Suprapubic skin (tissue), 4 donors: ENCODE measurements around the gene VAMP5. TPM values are rescaled to one million over a fixed set of nuclear protein-coding genes. Genes with fewer than 3 reads are reported as not detected.
"Not testable (repeated sequence)": the region's sequence is repeated elsewhere in the genome, so short reads cannot be mapped to it uniquely, and the experiment has no call there.

Source experiments
- DNase-seq, 2 donors: peaks; one replicate each; pipeline ENCODE4 v3.0.0-alpha.2; 2019; ENCODE audit warnings: low spot score in 2 of 2
- H3K27ac ChIP-seq: fragments of 200-600 bp; sonication (generic); one replicate; pipeline ENCODE4 v1.5.1; 2019
- H3K27me3 ChIP-seq: fragments of 200-600 bp; sonication (generic); one replicate; pipeline ENCODE4 v1.5.1; 2019
- H3K36me3 ChIP-seq: fragments of 200-600 bp; sonication (generic); one replicate; pipeline ENCODE4 v1.5.1; 2019
- H3K4me1 ChIP-seq: fragments of 200-600 bp; sonication (generic); one replicate; pipeline ENCODE4 v1.5.1; 2019
- H3K4me3 ChIP-seq: fragments of 200-600 bp; sonication (generic); one replicate; pipeline ENCODE4 v1.5.1; 2019; ENCODE audit warnings: mild to moderate bottlenecking
- H3K9me3 ChIP-seq: fragments of 200-600 bp; sonication (generic); one replicate; pipeline ENCODE4 v1.5.1; 2019
- EP300 ChIP-seq: sonication (generic); formaldehyde crosslinking; IDR thresholded peaks from one replicate; pipeline ENCODE4 v1.6.1; 2017; ENCODE audit warnings: antibody characterized with exemption
- POLR2A ChIP-seq, 2 donors: fragments of 450-650 bp; IDR thresholded peaks; one replicate each; pipeline ENCODE4 v1.6.1; 2017; ENCODE audit warnings: antibody characterized with exemption in 2 of 2, mild to moderate bottlenecking in 2 of 2, moderate library complexity in 2 of 2
- POLR2AphosphoS5 ChIP-seq, 3 donors: sonication (generic); formaldehyde crosslinking; IDR thresholded peaks; one replicate each; pipeline ENCODE4 v1.6.1; 2017; ENCODE audit warnings: antibody characterized with exemption in 3 of 3
- WGBS: methylation state at CpG from one replicate; pipeline ENCODE4 v1.1.5; 2018; 5-methylcytosine and 5-hydroxymethylcytosine counted together
- total RNA-seq, 4 donors: library from RNA; depleted of rRNA; stranded (reverse); fragments of >200 nt; gene quantifications; one replicate each; pipeline ENCODE4 v1.1.0, GENCODE V29; 2016
- TF ChIP-seq, protein P1 (sequence below), 2 donors: fragments of 200-600 bp in 1 of 2; fragments of 450-650 bp in 1 of 2; sonication (generic) in 1 of 2; IDR thresholded peaks; one replicate each; pipeline ENCODE4 v1.5.1; 2016 to 2019; ENCODE audit warnings: antibody characterized with exemption in 2 of 2, mild to moderate bottlenecking in 1 of 2, moderate library complexity in 1 of 2

VAMP5 gene
- total RNA-seq, 4 donors from 2014 or later, result 7.9 to 24.1 (median 14.0) TPM

DNA sequence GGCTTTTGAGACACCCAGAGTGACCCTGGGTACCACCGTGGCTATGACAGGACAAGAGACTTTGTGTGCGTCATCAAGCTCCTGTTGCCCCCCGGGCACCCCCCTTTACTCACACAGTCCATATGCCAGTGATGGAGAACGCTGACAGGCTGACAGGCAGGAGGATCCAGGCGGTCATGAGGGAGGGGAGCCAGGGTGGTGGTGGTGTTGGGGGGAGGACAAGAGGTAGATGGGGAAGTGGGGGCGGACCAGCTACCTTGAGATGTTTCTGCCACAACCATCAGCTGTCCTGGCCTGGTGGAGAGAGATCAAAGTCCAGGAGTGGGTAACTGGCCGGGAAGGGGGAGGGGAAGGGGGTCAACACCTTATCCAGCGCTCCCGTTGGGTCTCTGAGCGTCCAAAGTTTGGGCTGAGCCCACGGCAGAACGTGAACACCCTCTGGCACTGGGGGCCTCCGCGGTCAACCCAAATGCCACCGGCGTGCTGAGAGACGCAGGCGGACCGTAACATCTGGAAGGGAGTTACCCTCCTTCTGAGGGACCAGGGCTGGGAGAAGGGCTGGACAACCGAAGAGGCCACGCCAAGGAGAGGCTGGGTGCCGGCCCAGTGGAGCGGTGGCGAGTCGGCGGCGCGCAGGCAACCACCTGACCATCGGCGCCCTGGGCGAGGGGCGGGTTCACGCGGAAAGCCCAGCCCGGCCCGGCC lies 17.7 kb downstream of the VAMP5 start:
- Histone ChIP-seq H3K27ac (peak overlapping the region; percentile 91), H3K27me3 (no peaks in the 10 kb centered on the region), H3K36me3 (peaks cover 35% of the 10 kb centered on the region), H3K4me3 (peak overlapping the region; percentile 79), H3K9me3 (no peaks in the 10 kb centered on the region), H3K4me1 (peaks cover 55% of the 10 kb centered on the region)
- peak; percentile 86 to 90 for DNase-seq
- WGBS, result 12% methylated on average over 10 of the region's 36 CpGs
- TF ChIP-seq POLR2A (IDR thresholded peaks at IDR 0.05) (no peak), EP300 (no peak), POLR2AphosphoS5 (IDR thresholded peaks at IDR 0.05) (no peak)
- TF ChIP-seq, protein P1, sequence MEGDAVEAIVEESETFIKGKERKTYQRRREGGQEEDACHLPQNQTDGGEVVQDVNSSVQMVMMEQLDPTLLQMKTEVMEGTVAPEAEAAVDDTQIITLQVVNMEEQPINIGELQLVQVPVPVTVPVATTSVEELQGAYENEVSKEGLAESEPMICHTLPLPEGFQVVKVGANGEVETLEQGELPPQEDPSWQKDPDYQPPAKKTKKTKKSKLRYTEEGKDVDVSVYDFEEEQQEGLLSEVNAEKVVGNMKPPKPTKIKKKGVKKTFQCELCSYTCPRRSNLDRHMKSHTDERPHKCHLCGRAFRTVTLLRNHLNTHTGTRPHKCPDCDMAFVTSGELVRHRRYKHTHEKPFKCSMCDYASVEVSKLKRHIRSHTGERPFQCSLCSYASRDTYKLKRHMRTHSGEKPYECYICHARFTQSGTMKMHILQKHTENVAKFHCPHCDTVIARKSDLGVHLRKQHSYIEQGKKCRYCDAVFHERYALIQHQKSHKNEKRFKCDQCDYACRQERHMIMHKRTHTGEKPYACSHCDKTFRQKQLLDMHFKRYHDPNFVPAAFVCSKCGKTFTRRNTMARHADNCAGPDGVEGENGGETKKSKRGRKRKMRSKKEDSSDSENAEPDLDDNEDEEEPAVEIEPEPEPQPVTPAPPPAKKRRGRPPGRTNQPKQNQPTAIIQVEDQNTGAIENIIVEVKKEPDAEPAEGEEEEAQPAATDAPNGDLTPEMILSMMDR (IDR thresholded peaks at IDR 0.05), result no peak

DNA sequence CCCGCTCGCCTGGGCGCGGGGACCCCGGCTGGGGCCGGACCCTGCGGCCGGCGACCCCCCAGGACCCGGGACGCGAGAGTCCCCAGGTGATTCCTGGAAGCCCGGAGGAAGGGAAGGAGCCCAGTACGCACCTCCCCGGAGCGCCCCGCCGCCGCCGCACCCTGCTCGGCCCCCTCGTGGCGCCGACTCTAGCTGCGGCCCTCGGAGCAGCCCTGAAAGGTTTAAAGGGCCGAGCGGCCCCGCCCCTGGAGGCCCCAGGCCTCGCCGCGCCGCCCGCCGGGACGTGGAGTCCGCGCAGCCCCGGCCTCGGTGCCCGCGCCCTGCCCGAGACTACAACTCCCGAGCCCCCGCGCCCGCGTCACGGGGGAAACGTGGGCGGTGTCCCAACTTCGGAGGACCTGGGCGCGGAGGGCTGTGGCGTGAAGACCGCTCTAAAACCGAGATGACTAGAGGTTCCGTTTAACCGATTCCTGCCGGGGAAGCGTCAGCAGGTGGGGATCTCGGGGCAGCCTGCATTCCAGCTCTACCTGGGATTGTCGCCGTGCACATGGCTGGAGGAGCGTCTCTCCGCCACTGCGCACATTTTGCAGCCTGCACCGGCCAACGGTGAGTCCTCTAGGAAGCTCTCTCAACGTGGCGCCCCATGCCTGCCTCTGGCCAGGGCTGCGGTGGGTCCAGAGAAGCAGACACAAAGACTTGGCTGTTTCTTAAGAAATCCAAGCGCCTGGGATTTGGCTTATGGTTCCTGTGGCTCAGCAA lies 18.4 kb downstream of the VAMP5 start, which contains the start of gene TMEM150A:
Gene TMEM150A (minus strand): TSS at position 223 of the 759 bp plus-strand sequence. CDS start 750 bp downstream, outside the sequence.
- Histone ChIP-seq H3K36me3 (peaks cover 32% of the 10 kb centered on the region), H3K4me1 (peaks cover 54% of the 10 kb centered on the region), H3K27me3 (no peaks in the 10 kb centered on the region), H3K27ac (peak within 1 kb of the TSS; percentile 91), H3K9me3 (no peaks in the 10 kb centered on the region), H3K4me3 (peak within 1 kb of the TSS; percentile 79)
- TF ChIP-seq POLR2AphosphoS5 (IDR thresholded peaks at IDR 0.05) (peak in 2 of 3 donors; percentile 24 to 25), EP300 (no peak), POLR2A (IDR thresholded peaks at IDR 0.05) (peak; percentile 15 to 78)
- TF ChIP-seq, protein P1 (IDR thresholded peaks at IDR 0.05), result peak; percentile 23 to 53
- 0% methylated on average over 3 of the region's 73 CpGs for WGBS
- peak; percentile 95 to 96 for DNase-seq

DNA sequence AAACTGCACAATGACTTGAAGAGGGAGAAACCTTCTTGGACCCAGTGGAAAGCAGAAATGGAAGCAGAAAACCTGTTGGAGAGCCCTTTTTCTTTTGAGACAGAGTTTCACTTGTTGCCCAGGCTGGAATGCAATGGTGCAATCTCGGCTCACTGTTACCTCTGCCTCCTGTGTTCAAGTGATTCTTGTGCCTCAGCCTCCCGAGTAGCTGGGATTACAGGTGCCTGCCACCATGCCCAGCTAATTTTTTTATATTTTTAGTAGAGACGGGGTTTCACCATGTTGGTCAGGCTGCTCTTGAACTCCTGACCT lies 19.9 kb downstream of the VAMP5 start:
- H3K9me3 ChIP-seq, H3K27me3 ChIP-seq, DNase-seq: not testable (repeated sequence)
- Histone ChIP-seq H3K4me1 (peaks cover 60% of the 10 kb centered on the region), H3K27ac (peak overlapping the region; percentile 91), H3K4me3 (peak overlapping the region; percentile 79), H3K36me3 (peaks cover 35% of the 10 kb centered on the region)
- 54% methylated on average over 3 of the region's 3 CpGs for WGBS

DNA sequence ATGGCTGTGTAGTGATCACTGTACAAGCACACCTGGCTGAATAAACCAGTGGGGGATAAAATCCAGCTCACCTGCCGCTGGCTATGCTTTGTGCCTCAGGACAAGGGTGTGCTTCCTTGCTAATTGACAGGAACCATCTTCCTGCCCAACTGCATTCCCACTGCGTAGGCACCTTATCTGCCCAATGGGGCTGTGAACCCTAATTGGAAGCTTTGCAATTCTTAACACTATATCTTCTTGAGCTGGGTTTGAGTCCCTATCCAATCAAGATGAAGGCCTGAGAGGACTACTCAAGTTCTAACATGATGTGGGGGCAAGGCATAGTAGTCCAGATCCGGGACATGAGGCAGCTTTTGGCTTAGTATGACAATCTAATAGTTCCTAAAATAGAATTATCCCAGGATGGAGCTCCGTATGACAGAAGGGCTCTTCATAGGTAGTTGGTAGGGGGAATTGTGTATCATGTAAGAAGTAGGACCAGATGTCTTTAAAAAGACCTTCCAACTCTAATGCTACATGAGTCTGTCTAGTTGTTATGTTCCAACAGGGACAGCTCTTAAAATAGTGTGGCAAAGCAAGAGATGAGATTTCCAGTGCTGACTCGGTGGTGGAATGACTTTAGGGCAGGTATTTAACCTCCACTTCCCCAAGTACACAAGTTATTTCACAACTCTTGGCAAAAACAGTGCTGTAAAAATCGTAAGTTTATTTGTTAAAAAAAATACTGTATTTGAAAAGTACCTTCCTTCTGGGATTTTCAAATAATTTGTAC lies 20.5 kb downstream of the VAMP5 start:
- H3K4me1 ChIP-seq, result peaks cover 66% of the 10 kb centered on the region
- peaks cover 40% of the 10 kb centered on the region for H3K36me3 ChIP-seq
- peak overlapping the region; percentile 79 for H3K4me3 ChIP-seq
- H3K27me3 ChIP-seq, result no peaks in the 10 kb centered on the region
- 25% methylated on average over 6 of the region's 6 CpGs for WGBS
- H3K27ac ChIP-seq, result peak overlapping the region; percentile 91
- DNase-seq, result no peak
- no peak for TF ChIP-seq EP300
- TF ChIP-seq POLR2A (IDR thresholded peaks at IDR 0.05), result no peak
- TF ChIP-seq, protein P1 (IDR thresholded peaks at IDR 0.05), result no peak
- no peak for TF ChIP-seq POLR2AphosphoS5 (IDR thresholded peaks at IDR 0.05)
- no peaks in the 10 kb centered on the region for H3K9me3 ChIP-seq

DNA sequence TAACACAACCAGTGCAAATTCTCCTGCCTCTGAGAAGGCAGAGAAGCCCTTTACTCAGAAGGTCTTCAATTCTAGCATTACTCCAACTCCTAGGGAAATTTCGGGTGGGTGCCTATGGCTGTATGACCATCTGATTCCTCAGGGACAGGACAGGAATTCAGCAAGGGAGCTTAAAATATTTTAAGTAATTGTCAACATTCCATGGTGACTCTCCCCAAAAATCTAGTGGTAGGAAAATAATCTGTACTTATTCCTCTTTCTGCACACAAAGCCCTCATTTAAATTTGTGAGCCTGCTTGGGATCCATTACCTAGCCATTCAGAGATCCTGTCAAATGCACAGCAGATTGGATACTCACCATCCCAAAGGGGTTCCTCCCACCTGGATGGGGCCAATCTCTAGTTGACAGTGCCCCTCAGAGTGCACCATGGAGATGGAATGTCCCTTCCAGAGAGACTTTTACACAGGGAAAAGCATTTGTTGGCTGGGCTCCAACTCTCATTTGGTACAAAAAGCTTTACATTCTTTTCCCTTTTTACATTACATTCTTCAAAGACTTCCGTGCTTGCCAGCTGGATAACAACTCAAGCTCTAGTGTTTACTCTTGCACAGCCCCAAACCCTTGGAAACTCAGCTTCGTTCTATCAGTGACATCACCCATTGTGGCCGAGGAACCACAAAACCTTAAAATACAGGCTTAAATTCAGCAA lies 21.3 kb downstream of the VAMP5 start:
- Histone ChIP-seq H3K36me3 (peaks cover 34% of the 10 kb centered on the region), H3K4me1 (peaks cover 73% of the 10 kb centered on the region), H3K27ac (peak overlapping the region; percentile 91), H3K9me3 (no peaks in the 10 kb centered on the region), H3K27me3 (no peaks in the 10 kb centered on the region), H3K4me3 (no peak overlapping the region)
- no peak for DNase-seq
- TF ChIP-seq POLR2AphosphoS5 (IDR thresholded peaks at IDR 0.05) (no peak), EP300 (no peak), POLR2A (IDR thresholded peaks at IDR 0.05) (no peak)
- TF ChIP-seq, protein P1 (IDR thresholded peaks at IDR 0.05), result no peak
- 40% methylated on average over 4 of the region's 4 CpGs for WGBS
